ENCODE results near the gene ZNF675.

DNA sequence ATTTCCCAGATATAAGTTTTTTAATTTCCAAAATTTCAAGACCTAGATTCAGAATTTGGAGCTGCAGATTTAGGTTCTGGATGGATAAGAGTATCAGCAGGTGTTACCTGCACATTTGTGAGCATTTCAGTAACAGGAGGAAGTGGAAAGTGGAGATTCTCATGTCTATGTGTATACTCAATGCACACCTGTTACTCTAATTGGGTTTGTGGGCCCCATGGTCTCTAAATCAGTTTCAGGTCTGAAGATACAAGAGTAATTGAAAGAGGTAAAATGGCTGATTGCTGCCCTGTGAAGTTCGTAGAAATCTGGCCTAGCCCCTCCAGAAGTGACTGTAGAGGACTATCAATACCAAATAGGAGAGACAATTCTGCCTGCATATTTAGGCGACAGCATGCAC is 13.9 kb downstream of the ZNF675 start:
- TF ChIP-seq, protein P1, sequence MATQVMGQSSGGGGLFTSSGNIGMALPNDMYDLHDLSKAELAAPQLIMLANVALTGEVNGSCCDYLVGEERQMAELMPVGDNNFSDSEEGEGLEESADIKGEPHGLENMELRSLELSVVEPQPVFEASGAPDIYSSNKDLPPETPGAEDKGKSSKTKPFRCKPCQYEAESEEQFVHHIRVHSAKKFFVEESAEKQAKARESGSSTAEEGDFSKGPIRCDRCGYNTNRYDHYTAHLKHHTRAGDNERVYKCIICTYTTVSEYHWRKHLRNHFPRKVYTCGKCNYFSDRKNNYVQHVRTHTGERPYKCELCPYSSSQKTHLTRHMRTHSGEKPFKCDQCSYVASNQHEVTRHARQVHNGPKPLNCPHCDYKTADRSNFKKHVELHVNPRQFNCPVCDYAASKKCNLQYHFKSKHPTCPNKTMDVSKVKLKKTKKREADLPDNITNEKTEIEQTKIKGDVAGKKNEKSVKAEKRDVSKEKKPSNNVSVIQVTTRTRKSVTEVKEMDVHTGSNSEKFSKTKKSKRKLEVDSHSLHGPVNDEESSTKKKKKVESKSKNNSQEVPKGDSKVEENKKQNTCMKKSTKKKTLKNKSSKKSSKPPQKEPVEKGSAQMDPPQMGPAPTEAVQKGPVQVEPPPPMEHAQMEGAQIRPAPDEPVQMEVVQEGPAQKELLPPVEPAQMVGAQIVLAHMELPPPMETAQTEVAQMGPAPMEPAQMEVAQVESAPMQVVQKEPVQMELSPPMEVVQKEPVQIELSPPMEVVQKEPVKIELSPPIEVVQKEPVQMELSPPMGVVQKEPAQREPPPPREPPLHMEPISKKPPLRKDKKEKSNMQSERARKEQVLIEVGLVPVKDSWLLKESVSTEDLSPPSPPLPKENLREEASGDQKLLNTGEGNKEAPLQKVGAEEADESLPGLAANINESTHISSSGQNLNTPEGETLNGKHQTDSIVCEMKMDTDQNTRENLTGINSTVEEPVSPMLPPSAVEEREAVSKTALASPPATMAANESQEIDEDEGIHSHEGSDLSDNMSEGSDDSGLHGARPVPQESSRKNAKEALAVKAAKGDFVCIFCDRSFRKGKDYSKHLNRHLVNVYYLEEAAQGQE (IDR thresholded peaks at IDR 0.05; ENCODE audit: borderline replicate concordance): no peak
- TF ChIP-seq, protein P2, sequence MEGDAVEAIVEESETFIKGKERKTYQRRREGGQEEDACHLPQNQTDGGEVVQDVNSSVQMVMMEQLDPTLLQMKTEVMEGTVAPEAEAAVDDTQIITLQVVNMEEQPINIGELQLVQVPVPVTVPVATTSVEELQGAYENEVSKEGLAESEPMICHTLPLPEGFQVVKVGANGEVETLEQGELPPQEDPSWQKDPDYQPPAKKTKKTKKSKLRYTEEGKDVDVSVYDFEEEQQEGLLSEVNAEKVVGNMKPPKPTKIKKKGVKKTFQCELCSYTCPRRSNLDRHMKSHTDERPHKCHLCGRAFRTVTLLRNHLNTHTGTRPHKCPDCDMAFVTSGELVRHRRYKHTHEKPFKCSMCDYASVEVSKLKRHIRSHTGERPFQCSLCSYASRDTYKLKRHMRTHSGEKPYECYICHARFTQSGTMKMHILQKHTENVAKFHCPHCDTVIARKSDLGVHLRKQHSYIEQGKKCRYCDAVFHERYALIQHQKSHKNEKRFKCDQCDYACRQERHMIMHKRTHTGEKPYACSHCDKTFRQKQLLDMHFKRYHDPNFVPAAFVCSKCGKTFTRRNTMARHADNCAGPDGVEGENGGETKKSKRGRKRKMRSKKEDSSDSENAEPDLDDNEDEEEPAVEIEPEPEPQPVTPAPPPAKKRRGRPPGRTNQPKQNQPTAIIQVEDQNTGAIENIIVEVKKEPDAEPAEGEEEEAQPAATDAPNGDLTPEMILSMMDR (IDR thresholded peaks at IDR 0.05; ENCODE audit: poor library complexity, severe bottlenecking): no peak
- TF ChIP-seq TAF1 (IDR thresholded peaks at IDR 0.05; ENCODE audit: low read depth): no peak
- no peak for TF ChIP-seq SMC3 (conservative IDR thresholded peaks at IDR 0.05; ENCODE audit: poor library complexity)
- TF ChIP-seq EZH2 (IDR thresholded peaks at IDR 0.05; ENCODE audit: borderline replicate concordance, insufficient read depth, low read length, poor library complexity, severe bottlenecking): no peak
- no peak for TF ChIP-seq POLR2AphosphoS5 (IDR thresholded peaks at IDR 0.05)
- TF ChIP-seq RAD21 (conservative IDR thresholded peaks at IDR 0.05): no peak
- no peak for TF ChIP-seq EP300 (conservative IDR thresholded peaks at IDR 0.05; ENCODE audit: poor library complexity, severe bottlenecking)
- TF ChIP-seq MXI1 (conservative IDR thresholded peaks at IDR 0.05; ENCODE audit: poor library complexity, severe bottlenecking): no peak
